ENCODE results near the gene SESN1.

Gene SESN1

DNA sequence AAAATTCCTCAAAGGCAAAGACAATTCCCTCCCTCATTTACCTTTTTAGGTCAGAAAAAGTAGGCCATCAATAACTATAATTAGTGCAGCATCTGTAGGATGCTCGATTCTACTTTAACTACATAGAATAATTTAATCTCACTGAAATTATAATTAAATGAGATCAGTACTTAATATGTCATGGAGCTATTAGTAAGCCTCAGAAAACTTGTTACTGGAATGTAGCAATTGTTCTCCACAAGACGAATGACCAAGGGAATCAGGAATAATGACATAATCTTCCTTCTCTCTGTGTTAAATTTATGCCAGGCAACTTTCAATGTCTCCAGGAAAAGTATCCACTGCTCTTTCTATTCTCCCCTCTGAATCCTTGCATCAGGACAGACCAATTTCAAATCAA lies 34.1 kb downstream of the SESN1 start:
- DNase-seq (ENCODE audit: low read depth) = no peak

- no peak for DNase-seq (ENCODE audit: low read depth)
Observed at GRCh38 chr6:109059571-109060021, 35.0 kb downstream of the SESN1 start.

DNA sequence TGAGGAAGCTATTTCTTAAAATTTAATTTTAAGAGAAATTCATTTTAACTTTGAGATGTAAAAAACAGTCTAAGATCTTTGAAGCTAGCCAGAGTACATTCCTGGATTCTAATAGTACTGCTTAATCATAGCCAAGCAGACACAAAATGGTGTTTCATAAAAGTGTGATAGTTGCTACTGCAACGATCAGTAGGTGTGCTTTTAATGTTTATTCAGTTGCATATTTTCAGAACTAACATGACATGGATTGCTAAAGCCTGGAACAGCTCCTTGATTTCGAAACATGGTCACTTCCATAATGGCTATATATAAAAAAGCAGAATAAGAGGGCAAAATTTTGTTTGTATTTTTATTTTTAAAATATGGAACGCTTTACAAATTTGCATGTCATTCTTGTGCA lies 35.5 kb downstream of the SESN1 start:
- DNase-seq (ENCODE audit: low read depth) = no peak

DNA sequence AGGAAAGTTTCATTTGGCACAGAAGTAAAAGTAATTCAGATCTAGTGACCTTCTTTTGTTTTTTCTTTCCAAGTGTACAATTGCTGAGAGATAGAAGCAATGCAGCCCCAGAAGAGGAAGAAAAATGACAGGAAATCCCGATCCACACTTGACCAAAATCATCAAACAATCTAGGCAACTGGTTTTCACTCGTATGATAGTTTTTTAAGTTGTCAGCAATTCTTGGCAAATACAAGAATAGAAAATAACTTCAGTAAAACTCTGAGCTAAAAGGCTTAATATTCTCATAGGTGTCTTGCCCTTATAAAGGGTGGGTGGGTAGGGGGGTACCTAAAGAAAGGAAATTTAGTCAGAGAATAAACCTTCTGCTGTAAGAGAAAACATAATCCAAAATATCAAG lies 36.0 kb downstream of the SESN1 start:
- DNase-seq (ENCODE audit: low read depth) = no peak

DNA sequence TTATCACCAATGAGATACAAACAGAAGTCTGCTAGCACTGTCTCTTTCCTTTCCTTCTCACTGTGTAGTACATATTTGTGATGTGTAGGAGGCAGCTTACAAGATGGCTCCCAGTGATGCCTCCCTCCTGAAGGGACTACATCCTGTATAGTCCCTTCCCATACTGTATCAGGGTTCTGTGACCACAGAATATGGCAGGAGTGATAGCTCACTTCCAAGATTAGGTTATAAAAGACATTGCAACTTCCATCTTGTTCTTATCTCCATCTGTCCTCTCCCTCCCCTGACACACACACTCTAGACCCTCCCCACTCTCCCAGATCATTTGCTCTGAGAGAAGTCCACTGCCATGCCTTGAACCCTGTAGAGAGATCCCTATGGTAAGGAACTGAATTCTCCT lies 38.0 kb downstream of the SESN1 start:
- no peak for DNase-seq (ENCODE audit: low read depth)

GRCh38 chr6:109055771-109056235 lies 38.8 kb downstream of the SESN1 start:
- DNase-seq (ENCODE audit: low read depth) = no peak

DNA sequence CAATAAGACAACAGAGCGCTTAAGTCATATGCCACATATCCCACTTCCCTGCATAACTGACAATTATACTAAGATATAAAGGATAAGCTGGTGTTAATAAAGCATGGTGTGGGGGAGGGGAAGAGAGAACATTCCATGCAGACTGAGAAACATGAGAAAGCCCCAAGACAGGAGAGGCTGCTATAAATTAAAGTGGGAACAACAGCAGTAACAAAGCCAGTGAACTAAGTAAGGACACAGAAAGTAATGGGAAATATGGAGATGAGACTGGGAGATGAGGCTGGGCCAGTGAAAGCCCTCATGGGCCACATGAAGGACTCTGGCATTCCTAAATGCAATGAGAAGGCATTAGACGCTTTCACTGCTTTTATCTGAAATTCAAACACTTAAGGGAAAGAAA lies 41.3 kb downstream of the SESN1 start:
- no peak for DNase-seq (ENCODE audit: low read depth)

DNA sequence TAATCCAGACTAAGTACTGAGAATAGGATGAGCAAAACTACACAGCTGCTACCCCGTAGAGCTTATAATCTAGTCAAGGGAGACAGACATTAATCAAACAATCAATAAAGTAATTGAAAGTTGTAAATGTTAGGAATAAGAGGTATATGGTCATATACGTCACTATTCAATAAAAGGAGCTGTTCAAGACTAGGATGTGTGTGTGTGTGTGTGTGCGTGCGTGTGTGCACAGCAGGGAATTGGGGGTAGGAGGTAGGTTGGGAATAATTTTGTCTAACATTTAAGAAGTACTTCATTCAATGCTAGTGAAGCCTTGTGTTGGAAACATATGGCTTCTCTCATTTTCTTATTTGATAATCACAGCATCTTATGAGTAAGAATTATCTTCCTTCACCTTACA lies 41.8 kb downstream of the SESN1 start:
- no peak for DNase-seq (ENCODE audit: low read depth)

- no peak for DNase-seq (ENCODE audit: low read depth)
Observed at GRCh38 chr6:109052018-109052651, 42.5 kb downstream of the SESN1 start.

- no peak for DNase-seq (ENCODE audit: low read depth)
Observed at GRCh38 chr6:109051301-109052017, 43.2 kb downstream of the SESN1 start.

- no peak for DNase-seq (ENCODE audit: low read depth)
Observed at GRCh38 chr6:109050447-109051102, 44.1 kb downstream of the SESN1 start.

DNA sequence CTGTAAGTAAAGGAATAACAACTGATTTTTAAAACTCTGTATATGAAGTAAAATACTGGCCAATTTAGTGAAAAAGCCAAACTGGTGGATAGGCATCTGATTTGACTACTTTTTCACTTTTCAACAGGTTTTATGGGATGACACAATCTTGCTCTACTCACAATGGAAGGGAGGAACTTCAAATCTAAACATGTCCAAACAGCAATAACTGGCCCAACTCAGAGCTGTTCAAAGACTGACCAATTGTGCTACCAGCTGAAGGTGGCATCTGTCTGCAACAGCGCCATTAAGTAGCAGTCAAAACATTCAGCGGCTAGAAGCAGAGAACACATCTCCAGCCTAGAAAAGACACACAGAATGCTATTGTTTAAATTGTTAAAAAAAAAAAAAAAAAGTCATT lies 44.6 kb downstream of the SESN1 start:
- DNase-seq (ENCODE audit: low read depth) = no peak

DNA sequence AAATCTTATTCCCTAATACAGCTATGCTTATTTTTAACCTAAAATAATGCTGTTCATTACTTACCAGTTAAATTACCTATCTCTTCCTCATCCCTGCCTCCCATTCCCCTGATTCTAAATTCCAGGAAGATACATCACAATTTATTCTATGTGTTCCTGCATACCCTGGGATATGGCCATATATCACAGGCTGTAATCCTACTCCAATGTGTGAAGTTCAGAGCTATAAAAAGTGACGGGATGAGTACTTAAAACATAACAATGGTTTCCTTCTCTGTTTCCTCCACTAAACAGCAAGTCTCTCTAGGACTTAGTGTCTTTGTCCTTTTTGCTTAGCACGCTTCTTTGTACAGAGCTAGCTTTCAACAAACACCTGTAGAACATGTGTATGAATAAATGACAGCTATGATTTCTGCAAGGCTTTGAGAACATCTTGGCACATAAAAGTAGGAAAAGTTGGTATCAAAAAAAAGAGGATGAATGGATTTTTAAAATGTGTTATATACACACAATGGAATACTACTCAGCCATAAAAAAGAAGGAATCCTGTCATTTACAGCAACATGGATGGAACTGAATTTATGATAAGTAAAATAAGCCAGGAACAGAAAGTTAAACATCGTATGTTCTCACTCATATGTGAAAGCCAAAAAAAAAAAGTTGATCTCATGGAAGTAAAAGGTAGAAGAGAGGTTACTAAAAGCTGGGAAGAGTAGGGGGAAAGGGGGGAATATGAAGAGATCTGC lies 45.8 kb downstream of the SESN1 start:
- no peak for DNase-seq (ENCODE audit: low read depth)

DNA sequence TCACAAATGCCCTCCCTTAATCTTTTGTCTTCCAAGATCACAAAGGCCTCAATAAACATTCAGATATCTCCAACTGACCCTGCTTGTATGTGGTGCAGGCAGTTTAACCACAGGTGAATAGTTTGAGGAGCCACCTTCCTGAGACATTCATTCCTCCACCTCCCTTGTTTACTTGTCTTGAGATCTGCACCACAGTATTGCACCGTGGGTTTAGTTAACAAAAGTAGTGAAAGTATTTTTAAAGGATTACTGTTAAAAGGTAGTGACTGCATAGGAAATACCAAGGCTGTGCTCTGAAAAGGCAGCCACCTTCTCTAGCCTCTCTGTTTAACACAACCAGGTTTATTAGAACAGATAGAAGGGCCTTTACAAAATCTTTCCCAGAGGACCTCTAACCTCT lies 46.5 kb downstream of the SESN1 start:
- DNase-seq (ENCODE audit: low read depth) = no peak

DNA sequence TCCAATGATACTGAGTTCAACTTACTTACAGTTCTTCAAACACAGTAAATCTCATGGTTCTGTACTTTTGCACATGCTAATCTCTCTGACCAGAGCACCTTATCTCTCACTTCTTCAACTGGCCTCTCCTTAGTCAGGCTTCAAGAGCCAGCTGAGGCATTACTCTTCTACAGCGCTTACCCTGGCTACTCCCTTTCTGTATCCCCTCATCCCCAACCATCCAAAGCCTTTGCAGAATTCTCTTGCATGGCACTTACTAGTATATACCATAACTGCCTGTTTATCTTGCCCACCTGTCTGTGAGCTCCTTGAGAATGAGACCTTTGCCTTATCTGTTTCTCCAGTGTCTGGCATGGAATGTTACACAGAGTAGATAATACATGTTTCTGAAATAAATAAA lies 49.2 kb downstream of the SESN1 start:
- no peak for DNase-seq (ENCODE audit: low read depth)

DNA sequence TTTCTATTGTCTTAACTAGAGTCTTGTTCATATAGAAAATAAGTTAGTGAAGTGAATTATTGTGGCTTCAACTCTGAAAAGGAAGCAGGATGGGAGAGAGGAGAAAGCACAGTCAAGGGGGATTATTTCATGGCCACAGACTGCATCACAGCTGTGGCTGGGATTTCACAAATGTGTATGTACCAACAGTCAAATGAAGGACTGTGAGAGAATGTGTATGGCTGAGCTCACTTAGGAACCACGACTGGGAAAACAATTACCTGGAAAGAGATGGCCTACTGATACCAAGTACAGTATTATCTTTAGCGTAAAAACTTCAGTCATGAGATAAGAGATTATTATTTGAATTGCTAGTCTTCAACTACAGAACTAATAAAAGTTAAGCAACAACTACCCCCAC lies 54.9 kb downstream of the SESN1 start:
- no peak for DNase-seq (ENCODE audit: low read depth)

DNA sequence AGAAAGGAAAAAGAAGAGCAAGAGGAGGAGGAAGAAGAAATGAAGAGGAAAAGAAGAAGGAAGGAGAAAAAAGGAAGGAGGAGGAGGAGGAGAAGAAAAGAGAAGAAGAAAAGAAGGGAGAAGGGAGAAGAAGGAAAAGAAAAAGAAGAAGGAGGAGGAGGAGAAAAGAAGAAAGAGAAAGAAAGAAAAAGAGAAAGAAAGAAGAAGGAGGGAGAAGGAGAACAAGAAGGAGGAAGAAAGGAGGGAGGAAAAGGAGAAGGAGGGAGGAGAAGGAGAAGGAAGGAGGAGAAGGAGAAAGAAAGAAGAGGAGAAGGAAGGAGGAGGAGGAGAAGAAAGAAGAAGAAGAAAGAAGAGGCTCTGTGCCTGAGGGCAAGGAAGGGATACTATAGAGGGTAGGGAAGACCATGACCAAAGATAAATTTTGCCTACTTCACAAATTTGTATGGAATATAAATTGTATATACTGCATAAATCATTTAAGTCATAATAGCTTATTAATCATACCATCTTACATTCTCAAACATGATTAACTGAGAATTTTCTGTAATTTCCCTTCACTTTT lies 55.7 kb downstream of the SESN1 start:
- DNase-seq (ENCODE audit: low read depth) = no peak

DNA sequence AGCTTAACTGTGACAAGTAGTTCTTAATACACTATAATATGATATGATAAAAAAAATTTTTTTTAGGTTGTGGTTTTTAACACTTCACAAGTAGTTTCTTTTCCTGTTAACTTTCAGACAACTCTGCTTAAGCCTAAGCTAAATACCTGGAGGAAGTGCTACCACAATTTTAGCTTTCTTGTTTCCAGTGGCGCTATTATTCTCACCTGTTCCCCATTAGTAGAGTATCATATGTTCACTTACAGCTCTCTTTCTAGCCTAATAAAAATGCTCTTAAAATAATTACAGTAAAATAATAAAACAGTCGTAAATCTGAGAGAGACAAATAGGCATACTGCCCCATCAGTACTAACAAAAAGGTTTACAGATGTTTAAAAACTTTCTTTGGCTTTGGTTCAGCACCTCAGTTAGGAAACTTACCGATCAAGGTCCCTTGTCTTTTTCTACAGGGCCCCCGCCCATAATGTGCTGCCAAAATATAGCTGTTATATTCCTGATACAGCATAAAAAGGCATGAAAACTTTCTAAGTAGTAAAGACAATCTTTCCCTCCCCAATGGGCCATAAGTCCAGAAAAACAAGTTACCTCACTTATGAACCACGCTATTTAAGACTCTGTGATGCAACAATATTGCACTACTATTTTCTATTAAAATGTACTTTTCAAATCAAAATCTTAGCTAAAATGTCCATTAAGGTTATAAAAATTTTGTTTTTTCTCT lies 57.9 kb downstream of the SESN1 start:
- DNase-seq (ENCODE audit: low read depth) = no peak

DNA sequence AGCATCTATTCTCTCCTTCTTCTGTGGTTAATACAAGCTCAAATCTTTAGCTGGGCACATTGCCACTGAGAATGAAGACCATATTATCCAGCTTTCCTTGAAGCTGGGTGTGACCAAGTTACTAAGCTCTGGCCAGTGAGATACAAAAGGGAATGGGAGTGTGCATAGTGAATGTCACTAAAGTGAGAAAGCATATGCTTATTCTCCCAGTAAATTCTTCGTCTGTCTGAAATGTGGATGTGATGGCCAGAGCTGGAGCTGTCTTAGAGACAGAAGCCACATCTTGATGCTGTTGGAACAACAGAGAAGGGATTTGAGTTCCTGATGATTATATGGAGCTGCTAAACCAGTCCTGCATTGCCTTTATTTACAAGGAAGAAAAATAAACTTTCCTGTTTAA lies 60.1 kb downstream of the SESN1 start:
- no peak for DNase-seq (ENCODE audit: low read depth)

- DNase-seq (ENCODE audit: low read depth) = no peak
Observed at GRCh38 chr6:109033655-109034054, 61.0 kb downstream of the SESN1 start.

DNA sequence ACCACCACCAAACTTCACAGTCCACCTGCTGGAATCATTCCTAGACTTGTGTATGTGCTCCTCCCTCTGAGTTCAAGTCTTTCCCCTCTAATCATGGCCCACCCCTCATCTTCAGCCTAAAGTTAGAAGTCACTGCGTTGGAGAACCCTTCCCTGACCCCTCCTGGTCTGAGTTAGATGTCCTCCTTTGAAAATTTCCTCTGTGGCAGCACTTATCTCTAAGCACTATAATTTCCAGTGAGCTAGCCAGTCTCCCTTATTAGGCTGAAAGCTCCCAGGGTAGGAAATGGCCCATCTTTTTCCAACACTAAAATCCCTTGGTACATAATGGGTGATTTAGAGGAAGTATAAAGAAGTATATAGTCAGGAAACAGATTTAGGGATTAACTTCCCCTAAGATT lies 63.2 kb downstream of the SESN1 start:
- no peak for DNase-seq (ENCODE audit: low read depth)

DNA sequence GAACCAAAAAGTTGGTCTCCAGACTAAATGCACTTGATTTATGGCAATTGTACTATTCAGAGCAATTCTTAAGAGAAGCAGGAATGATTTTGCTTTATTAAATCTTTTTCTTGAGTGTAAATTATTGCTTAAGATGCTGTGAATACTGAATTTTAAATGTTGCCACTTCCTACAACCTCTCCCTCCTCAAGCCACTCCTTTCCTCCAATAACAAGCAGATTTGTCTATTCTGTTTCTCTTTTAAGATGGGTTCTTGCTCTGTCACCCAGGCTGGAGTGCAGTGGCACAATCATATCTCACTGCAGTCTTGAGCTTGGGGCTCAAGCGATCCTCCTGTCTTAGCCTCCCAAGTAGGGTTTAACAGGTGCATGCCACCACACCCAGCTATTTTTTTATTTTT lies 65.3 kb downstream of the SESN1 start:
- DNase-seq (ENCODE audit: low read depth) = no peak
